HPDE6-E6E7 (cell line): Measurements from ENCODE around the gene RBM5.

Source experiments
- DNase-seq: peaks from one replicate; pipeline ENCODE4 v3.0.0; 2011; ENCODE audit warnings: missing footprints; ENCODE audit errors: extremely low spot score

The RBM5 gene

GRCh38 chr3:50138266-50139200 is 49.8 kb downstream of the RBM5 start:
- no peak for DNase-seq

DNA sequence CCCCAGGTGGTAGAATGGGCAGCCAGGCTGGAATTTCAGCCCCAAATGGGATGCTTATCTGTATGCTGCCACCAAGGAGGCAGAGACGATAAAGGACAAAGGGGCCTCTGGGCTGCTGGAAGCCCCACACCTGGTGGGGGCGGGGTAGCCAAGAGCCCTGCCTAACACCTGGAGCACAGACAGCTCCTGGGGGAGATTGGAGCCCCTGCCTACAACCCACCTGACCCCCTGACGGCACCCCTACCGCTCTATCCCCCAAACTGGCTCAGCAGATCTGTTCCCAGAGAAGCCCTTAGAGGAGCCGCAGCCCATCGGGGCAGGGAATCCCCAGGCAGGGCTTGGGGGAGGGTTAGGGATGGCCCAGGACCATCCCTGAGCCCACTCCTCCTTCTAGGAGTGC is 50.6 kb downstream of the RBM5 start:
- DNase-seq = no peak

DNA sequence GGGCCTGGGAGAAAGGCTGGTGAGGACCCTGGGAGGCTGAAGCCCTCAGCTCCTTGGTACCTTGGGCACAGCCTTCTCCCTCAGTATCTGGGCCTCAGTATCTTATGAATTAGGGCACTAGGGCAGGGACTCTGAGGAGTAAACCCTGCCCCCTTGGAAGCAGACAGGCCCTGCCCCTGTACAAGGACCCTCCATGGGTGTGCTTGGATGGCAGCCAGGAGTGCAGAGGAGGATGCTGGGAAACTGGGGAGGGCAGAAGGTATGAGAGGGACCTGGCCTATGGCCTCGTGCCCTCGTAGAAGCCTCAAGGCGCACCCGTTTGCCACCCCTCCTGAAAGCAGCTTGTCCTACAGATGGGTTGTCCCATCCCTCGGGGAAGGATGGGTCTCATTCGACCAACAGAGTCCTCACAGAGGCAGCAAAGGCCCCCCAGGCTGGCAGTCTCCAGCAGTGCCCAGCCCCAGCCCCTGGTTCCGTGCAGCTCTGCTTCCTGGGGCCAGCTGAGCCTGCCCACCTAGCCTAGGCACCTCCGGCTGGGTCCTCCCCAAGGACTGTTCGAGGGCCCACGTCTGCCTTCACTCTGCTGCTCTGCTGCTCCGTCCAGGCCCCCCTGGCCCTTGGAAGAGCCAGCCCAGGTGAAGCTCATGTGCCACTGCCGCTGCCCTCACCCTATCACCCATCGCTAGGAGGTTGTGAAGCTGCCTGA is 51.2 kb downstream of the RBM5 start:
- DNase-seq = no peak

- no peak for DNase-seq
Measured at GRCh38 chr3:50140990-50141389, 52.3 kb downstream of the RBM5 start.

DNA sequence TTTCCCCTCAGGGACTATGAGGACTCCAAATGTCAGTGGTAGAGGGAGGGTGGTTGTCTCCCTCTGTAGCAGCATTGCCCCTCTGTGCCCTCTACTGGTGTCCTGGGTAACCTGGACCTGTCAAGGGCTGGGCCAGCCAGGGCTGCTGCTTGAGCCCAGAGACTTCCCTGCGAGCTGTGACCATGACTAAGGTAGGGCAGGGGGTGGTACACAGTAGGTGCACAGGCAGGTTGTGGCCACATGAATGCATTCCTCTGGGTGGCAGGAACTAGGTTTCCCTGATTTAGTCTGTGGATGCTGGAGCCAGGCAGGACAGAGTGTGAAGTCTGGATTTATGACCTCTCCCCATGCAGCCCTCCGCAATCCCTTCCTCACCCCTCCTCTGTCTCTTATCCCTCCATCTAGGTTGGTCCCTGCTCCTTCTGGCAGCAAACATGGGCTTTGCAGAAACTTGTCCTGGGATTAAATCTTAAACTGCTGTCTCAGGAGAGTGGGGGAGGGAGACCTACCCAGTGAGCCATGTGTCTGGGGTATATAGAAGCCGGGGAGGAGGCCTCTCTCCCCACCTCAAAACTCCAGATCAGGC is 57.7 kb downstream of the RBM5 start:
- no peak for DNase-seq

- no peak for DNase-seq
Measured at GRCh38 chr3:50147016-50147415, 58.3 kb downstream of the RBM5 start.

DNA sequence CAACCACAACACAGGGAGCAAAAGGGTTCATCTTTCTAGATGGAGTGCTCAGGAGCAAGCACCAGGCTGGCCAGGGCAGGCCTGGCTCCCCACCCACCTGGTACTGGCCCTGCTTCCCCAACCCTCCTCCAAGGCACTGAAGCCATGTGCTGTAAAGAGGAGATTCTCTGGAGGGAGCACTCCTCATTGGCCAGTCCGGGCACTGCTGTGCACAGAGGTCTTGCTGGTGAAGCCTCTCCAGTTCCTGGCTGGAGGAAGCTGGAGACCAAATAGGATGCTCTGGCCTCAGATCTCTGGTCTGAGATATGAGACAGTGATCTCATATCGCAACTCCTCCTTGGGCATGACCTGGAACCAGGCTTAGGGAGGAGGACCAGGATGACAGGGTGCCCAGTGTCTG is 58.7 kb downstream of the RBM5 start:
- DNase-seq = no peak

GRCh38 chr3:50147861-50148260 is 59.1 kb downstream of the RBM5 start:
- no peak for DNase-seq

- no peak for DNase-seq
Measured at GRCh38 chr3:50150404-50150750, 61.7 kb downstream of the RBM5 start.

GRCh38 chr3:50150863-50151686 is 62.4 kb downstream of the RBM5 start:
- DNase-seq = no peak

DNA sequence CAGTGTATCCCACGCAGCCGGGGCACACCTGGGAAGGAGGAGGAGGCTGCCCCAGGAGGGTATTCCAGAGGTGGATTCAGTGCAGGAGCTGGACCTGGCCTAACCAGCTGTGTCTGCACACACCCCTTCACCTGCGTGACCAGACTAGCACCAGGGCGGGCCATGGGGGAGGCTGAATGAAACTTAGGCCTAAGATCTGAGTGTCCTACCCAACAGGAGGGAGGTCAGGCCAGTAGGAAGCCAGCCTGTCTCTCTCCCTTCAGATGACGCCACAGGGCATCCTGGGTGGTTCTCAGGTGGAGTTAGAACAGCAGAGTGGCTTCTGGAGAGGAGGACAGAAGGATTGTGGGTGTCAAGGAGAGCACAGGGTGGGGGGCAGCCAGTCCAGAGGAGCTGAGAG is 63.0 kb downstream of the RBM5 start:
- DNase-seq = no peak

GRCh38 chr3:50153782-50154475 is 65.2 kb downstream of the RBM5 start:
- DNase-seq = no peak

GRCh38 chr3:50154476-50154839 is 65.7 kb downstream of the RBM5 start:
- no peak for DNase-seq

DNA sequence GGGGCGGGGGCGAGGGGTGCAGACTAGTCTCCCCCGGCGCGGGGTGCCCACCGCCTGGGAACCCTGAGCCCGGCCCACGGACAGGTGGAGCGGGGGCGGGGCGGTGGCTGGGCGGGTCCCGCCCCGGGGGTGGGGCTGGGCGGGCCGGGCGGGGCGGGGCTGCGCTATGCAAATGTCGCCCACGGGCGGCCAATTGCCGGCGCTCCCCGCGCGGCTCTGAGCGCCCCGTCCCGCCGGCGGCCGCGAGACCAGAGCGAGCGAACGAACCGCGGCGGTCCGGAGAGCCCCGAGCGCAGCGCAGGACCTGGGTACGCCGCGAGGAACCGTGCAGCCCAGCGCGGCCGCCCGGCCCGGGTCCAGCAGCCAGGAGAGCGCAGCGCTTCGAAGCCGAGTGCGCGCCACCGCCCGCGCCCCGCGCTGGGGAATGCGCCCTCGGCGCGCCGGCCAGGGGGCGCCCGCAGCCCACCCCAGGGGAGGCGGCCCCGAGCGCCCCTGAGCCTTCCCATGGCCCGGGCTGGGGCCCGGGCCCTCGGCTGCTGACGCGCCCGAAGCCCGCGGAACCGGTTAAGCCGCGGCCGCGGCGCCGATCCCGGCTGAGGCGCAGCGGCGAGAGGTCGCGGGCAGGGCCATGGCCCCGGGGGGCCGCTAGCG is 66.2 kb downstream of the RBM5 start, which contains the start of gene SEMA3F:
TSS of gene SEMA3F (plus strand) at position 485 of the 651 bp plus-strand sequence. CDS start 4,299 bp downstream, outside the sequence.
- DNase-seq = no peak

- DNase-seq = no peak
Measured at GRCh38 chr3:50155491-50155878, 66.8 kb downstream of the RBM5 start.

DNA sequence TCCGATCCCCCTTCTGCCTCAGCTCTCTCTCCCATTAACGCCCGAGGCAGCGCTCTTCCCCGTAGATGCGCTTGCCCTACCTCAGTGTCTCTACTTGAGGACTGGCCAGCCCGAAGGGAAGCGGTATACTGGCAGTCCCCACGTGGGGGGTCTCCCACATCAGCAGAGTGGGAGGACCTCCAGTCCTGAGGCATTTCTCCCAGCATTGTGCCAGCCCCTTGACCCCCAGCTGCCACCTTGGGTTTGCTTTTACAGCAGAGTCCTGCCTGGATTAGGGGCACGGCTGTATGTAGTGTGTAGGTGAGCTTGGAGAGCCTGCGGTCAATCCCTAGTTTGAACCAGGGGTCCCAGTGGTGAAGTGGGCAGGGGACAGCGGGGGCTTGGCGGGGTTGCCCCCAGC is 67.2 kb downstream of the RBM5 start:
- no peak for DNase-seq

GRCh38 chr3:50156549-50157493 is 68.1 kb downstream of the RBM5 start:
- DNase-seq = no peak

DNA sequence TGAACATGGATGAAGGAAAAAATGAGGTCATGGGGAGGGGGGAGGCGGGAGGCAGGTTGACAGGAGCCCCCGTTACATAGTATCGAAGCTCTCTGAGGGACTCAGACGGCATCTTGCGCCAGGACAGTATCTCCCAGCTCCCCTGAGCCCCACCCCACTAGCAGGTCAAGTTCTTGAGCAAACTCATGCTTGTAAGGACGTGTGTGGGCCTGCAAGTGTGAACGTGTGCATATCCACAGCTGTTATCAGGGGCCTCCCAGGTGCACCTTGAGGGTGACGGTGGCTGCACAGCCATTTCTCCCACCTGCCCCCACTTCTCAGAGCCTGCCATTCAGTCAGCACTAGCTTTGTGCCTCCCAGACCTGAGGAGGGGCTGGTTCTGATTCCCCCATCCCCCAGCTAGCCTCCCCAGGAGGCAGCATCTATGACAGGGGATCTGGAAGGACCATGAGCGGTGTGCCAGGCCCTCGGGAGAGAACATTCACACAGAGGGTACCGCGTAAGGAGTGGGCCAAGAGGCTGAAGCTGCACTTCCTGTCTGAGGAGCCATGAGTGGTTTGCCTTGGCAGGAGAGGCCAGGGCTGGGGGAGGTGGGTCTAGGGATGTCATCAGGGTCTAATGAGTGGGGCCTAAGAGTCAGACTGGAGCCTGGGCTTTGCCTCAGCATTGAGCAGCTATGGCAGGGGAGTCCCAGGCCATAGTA is 69.3 kb downstream of the RBM5 start:
- no peak for DNase-seq
